Calu3 (cell line): ENCODE data around the gene AGBL4. TPM values are rescaled to one million over a fixed set of nuclear protein-coding genes. Genes with fewer than 3 reads are reported as not detected.

Experiments used
- BruUV-seq: library from RNA; stranded (reverse); fragments of 400-500 nt; replicated peaks from 2 replicates; lab custom pipeline; 2021; lab: Mats Ljungman, UMichigan
- CTCF ChIA-PET: fragments of 300-600 bp; sonication (Branson Sonifier 250); formaldehyde crosslinking; loops from one replicate; lab custom pipeline; 2022; ENCODE audit warnings: antibody characterized with exemption; lab: Charles Lee
- DNase-seq: peaks from one replicate; pipeline ENCODE4 v3.0.0; 2022
- H3K27ac Mint-ChIP-seq: one replicate; pipeline ENCODE4 v1.8.0; 2022; ENCODE audit warnings: mixed read lengths; ENCODE audit not compliant: unreplicated experiment
- H3K27me3 Mint-ChIP-seq: one replicate; pipeline ENCODE4 v1.8.0; 2022; ENCODE audit warnings: mixed read lengths; ENCODE audit not compliant: unreplicated experiment
- H3K36me3 Mint-ChIP-seq: one replicate; pipeline ENCODE4 v1.8.0; 2022; ENCODE audit warnings: mild to moderate bottlenecking, moderate library complexity, mixed read lengths; ENCODE audit not compliant: insufficient read depth, unreplicated experiment
- H3K4me1 Mint-ChIP-seq: one replicate; pipeline ENCODE4 v1.8.0; 2022; ENCODE audit warnings: mild to moderate bottlenecking, low read depth, mixed read lengths; ENCODE audit not compliant: unreplicated experiment
- H3K4me3 Mint-ChIP-seq: one replicate; pipeline ENCODE4 v1.8.0; 2022; ENCODE audit warnings: mild to moderate bottlenecking, low read depth, moderate library complexity, mixed read lengths; ENCODE audit not compliant: unreplicated experiment
- H3K9me3 Mint-ChIP-seq: one replicate; pipeline ENCODE4 v1.8.0; 2022; ENCODE audit warnings: low read depth, mixed read lengths; ENCODE audit not compliant: unreplicated experiment
- intact Hi-C: fragments of 100-400 bp; cut with micrococcal nuclease; formaldehyde crosslinking; loops from one replicate; pipeline ENCODE4 v1.10.0; 2022; ENCODE audit not compliant: unreplicated experiment
- total RNA-seq: library from RNA; stranded (reverse); gene quantifications from 2 replicates; pipeline ENCODE4 v1.2.3, GENCODE V29; 2022
- TF ChIP-seq, protein P1 (sequence below): fragments of 200-600 bp; IDR thresholded peaks from one replicate; pipeline ENCODE4 v1.8.0; 2022; ENCODE audit warnings: antibody characterized with exemption; ENCODE audit not compliant: unreplicated experiment

AGBL4 gene
- total RNA-seq, 1 experiment from 2014 or later = not detected

DNA sequence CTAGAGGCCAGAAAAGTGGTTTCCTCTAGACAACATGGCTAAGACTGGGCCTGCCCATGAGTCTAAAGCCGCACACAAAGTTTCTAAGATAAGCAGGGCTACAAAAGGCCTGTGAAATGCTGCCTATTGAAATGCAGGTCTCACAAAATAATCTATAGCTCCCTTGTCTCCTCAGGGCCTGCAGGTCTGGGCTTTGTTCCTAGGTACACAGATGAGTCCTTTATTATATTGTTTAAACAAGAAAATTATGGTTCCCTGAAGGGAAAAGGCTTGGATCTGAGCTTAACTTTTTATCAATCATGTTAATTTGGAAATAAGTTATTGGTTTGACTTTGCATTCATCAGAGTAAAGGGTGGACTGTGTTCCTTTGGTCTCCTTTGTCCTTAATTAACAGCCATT is 833.6 kb downstream of the AGBL4 start:
- Mint-ChIP-seq H3K4me3 (no peak overlapping the region), H3K9me3 (peaks cover 6% of the 10 kb centered on the region), H3K27me3 (no peaks in the 10 kb centered on the region), H3K36me3 (no peaks in the 10 kb centered on the region), H3K27ac (no peak overlapping the region), H3K4me1 (no peaks in the 10 kb centered on the region)
- BruUV-seq = no TSS peak
- CTCF ChIA-PET = no interaction called here
- no peak for DNase-seq
- TF ChIP-seq, protein P1, sequence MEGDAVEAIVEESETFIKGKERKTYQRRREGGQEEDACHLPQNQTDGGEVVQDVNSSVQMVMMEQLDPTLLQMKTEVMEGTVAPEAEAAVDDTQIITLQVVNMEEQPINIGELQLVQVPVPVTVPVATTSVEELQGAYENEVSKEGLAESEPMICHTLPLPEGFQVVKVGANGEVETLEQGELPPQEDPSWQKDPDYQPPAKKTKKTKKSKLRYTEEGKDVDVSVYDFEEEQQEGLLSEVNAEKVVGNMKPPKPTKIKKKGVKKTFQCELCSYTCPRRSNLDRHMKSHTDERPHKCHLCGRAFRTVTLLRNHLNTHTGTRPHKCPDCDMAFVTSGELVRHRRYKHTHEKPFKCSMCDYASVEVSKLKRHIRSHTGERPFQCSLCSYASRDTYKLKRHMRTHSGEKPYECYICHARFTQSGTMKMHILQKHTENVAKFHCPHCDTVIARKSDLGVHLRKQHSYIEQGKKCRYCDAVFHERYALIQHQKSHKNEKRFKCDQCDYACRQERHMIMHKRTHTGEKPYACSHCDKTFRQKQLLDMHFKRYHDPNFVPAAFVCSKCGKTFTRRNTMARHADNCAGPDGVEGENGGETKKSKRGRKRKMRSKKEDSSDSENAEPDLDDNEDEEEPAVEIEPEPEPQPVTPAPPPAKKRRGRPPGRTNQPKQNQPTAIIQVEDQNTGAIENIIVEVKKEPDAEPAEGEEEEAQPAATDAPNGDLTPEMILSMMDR = no peak
- intact Hi-C loops = no loop called here

DNA sequence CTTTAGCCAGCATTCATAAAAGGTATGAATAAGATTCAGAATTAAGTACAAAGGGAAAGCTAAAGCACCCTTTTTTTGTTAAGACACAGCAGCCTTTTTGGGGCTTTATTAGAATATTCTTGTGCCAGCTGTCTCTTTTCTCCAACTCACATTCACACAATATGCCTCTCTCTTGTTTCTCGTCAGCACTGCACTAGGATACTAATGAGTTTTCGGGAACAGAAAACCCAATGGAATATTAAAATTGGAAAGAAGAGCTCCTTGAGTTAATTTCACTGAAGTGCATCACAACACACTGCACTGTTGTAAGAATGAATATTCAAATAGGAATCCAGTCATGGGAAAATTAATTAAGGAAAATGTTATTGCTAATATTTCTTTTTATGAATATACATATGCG is 836.7 kb downstream of the AGBL4 start:
- Mint-ChIP-seq H3K36me3 (no peaks in the 10 kb centered on the region), H3K27ac (no peak overlapping the region), H3K4me3 (no peak overlapping the region), H3K9me3 (peaks cover 5% of the 10 kb centered on the region), H3K27me3 (no peaks in the 10 kb centered on the region), H3K4me1 (peaks cover 7% of the 10 kb centered on the region)
- CTCF ChIA-PET = no interaction called here
- TF ChIP-seq, protein P1 = no peak
- no peak for DNase-seq
- intact Hi-C loops = no loop called here
- no TSS peak for BruUV-seq

DNA sequence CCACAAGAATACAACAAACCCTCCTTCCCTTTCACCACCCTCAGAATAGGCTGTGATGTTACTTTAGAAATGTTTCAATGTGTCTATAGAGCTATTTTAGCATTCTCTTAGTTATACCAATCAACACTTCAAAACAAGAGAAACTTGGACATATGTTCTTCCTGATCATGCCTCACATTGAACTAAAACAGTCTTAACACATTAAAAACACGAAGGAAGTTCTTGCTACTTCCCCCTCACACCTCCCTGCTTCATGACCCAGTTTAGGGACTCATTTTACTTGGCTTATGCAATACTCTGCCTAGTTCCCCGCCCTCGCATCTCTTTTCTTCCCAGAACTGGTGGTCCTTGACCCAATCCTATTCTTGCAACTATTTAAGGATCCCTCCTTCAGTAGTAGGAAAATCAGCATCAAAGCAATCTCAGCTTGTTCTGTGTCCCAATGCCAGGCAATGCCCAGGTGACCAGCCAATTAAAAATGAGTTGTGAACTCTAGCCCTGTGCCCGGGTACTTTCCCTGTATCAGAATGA is 838.2 kb downstream of the AGBL4 start:
- Mint-ChIP-seq H3K4me1 (peaks cover 7% of the 10 kb centered on the region), H3K9me3 (peaks cover 5% of the 10 kb centered on the region), H3K27ac (no peak overlapping the region), H3K4me3 (no peak overlapping the region), H3K36me3 (no peaks in the 10 kb centered on the region), H3K27me3 (no peaks in the 10 kb centered on the region)
- BruUV-seq = no TSS peak
- no peak for DNase-seq
- CTCF ChIA-PET = no interaction called here
- intact Hi-C loops = no loop called here
- TF ChIP-seq, protein P1 = no peak

DNA sequence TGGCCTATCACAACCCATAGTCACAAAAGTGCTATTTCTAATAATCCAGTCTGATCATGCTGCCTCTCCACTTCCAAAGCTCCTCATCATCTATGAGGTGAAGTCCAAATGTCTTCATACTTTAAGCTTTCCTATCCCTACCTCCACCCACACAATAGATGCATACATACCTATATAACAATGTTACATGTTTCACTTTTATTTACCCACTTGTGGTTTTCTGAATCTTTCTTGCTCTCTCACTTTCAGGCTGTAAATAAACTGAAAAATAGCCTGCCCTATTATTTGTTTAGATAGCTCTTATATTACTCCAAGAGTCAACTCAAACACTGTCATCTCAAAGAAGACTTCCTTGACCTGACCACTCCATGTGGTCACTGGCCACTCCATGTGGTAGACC is 840.3 kb downstream of the AGBL4 start:
- DNase-seq = no peak
- Mint-ChIP-seq H3K4me3 (no peak overlapping the region), H3K4me1 (peaks cover 7% of the 10 kb centered on the region), H3K27me3 (no peaks in the 10 kb centered on the region), H3K27ac (no peak overlapping the region), H3K36me3 (no peaks in the 10 kb centered on the region), H3K9me3 (peaks cover 5% of the 10 kb centered on the region)
- CTCF ChIA-PET = no interaction called here
- TF ChIP-seq, protein P1 = no peak
- no TSS peak for BruUV-seq
- intact Hi-C loops = no loop called here
